GM10248 (cell line): ENCODE results near the gene CTIF.

Experiments
- CTCF ChIA-PET: fragments of 300-600 bp; sonication (Branson Sonifier 250); formaldehyde crosslinking; extraction: SDS; loops from one replicate; lab custom pipeline; 2021; ENCODE audit warnings: antibody characterized with exemption; lab: Yijun Ruan, JAX
- POLR2A ChIA-PET: fragments of 350-650 bp; sonication (Branson Sonifier 250); formaldehyde crosslinking; extraction: SDS; loops from one replicate; lab custom pipeline; 2020; ENCODE audit warnings: antibody characterized with exemption; lab: Yijun Ruan, JAX
- DNase-seq: peaks from one replicate; pipeline ENCODE4 v3.0.0; 2012; ENCODE audit errors: extremely low spot score
- CTCF ChIP-seq: IDR thresholded peaks from 2 replicates; pipeline ENCODE4 v1.5.1; 2012; ENCODE audit warnings: mild to moderate bottlenecking, low read depth; ENCODE audit errors: extremely low read depth, missing control alignments, control extremely low read depth

CTIF gene

GRCh38 chr18:48791636-48792105, 252.8 kb downstream of the CTIF start:
- ChIA-PET POLR2A (no interaction called here), CTCF (interaction anchor here (1.2 to 2.3 kb wide), 5 partner anchors 9 to 38 kb away, joined by 5 to 13 read pairs (median 6); no protein-coding TSS in a partner anchor)
- no peak for DNase-seq
- TF ChIP-seq CTCF, result no peak

- POLR2A ChIA-PET, result no interaction called here
- CTCF ChIA-PET, result interaction anchor here (1.3 to 2.5 kb wide), 4 partner anchors 9 to 39 kb away, joined by 3 to 7 read pairs (median 6); no protein-coding TSS in a partner anchor
- TF ChIP-seq CTCF, result no peak
- DNase-seq, result no peak
Observed at GRCh38 chr18:48792141-48792540, 253.3 kb downstream of the CTIF start.

GRCh38 chr18:48792611-48793380, 254.0 kb downstream of the CTIF start:
- no peak for TF ChIP-seq CTCF
- CTCF ChIA-PET, result interaction anchor here (1.2 to 2.5 kb wide), 5 partner anchors 9 to 87 kb away, joined by 3 to 7 read pairs (median 6); no protein-coding TSS in a partner anchor
- DNase-seq, result no peak
- POLR2A ChIA-PET, result no interaction called here

GRCh38 chr18:48794251-48794970, 255.6 kb downstream of the CTIF start:
- CTCF ChIA-PET, result interaction anchor here (0.9 to 2.5 kb wide), 5 partner anchors 18 to 131 kb away, joined by 3 to 7 read pairs (median 3); no protein-coding TSS in a partner anchor

GRCh38 chr18:48795696-48796095, 256.9 kb downstream of the CTIF start:
- DNase-seq, result no peak
- ChIA-PET POLR2A (no interaction called here), CTCF (interaction anchor here (1.3 to 3.8 kb wide), 4 partner anchors 10 to 21 kb away, joined by 4 to 23 read pairs (median 10); no protein-coding TSS in a partner anchor)
- no peak for TF ChIP-seq CTCF

More at GRCh38 chr18:48794251-48794970, 255.6 kb downstream of the CTIF start:
- TF ChIP-seq CTCF, result no peak
- POLR2A ChIA-PET, result no interaction called here
- no peak for DNase-seq
